GM21723 (cell line): ENCODE data around the gene LTK.

Experiments
- ATAC-seq: cut with Tn5 transposase; IDR thresholded peaks from one replicate; pipeline ENCODE4 v1.9.1; 2021; ENCODE audit warnings: mild to moderate bottlenecking, moderate library complexity; ENCODE audit not compliant: unreplicated experiment

Gene LTK

GRCh38 chr15:41513506-41514227 lies at the start of gene LTK:
Gene LTK (minus strand): TSS chr15:41513827. CDS start chr15:41513709, 118 bp downstream.
- peak; percentile 28 for ATAC-seq

GRCh38 chr15:41562784-41563198 lies 49.2 kb upstream of the LTK start:
- ATAC-seq, result no peak

- ATAC-seq, result no peak
These were observed 48.6 kb upstream of the LTK start for GRCh38 chr15:41562244-41562643.

GRCh38 chr15:41561777-41562145 lies 48.1 kb upstream of the LTK start:
- ATAC-seq, result no peak

GRCh38 chr15:41561104-41561776 lies 47.6 kb upstream of the LTK start:
- ATAC-seq, result no peak

- no peak for ATAC-seq
These were observed 46.9 kb upstream of the LTK start for GRCh38 chr15:41560572-41560874.

- ATAC-seq, result no peak
These were observed 45.7 kb upstream of the LTK start for GRCh38 chr15:41559239-41559782.

- ATAC-seq, result no peak
These were observed 45.0 kb upstream of the LTK start, which contains the start of gene TYRO3 for GRCh38 chr15:41558400-41559238. Gene TYRO3 (plus strand): TSS chr15:41559212. CDS start chr15:41559258, 46 bp downstream.

GRCh38 chr15:41557673-41558399 lies 44.2 kb upstream of the LTK start:
- peak; percentile 65 for ATAC-seq

GRCh38 chr15:41556677-41557076 lies 43.0 kb upstream of the LTK start:
- no peak for ATAC-seq

GRCh38 chr15:41554915-41555314 lies 41.3 kb upstream of the LTK start:
- no peak for ATAC-seq

GRCh38 chr15:41554343-41554742 lies 40.7 kb upstream of the LTK start:
- ATAC-seq, result no peak

- no peak for ATAC-seq
These were observed 40.1 kb upstream of the LTK start for GRCh38 chr15:41553731-41554130.

- no peak for ATAC-seq
These were observed 36.6 kb upstream of the LTK start for GRCh38 chr15:41550066-41550775.

- no peak for ATAC-seq
These were observed 33.5 kb upstream of the LTK start for GRCh38 chr15:41546851-41547786.

GRCh38 chr15:41545218-41545617 lies 31.6 kb upstream of the LTK start:
- no peak for ATAC-seq

GRCh38 chr15:41544650-41545015 lies 31.0 kb upstream of the LTK start:
- ATAC-seq, result no peak

- no peak for ATAC-seq
These were observed 29.9 kb upstream of the LTK start for GRCh38 chr15:41543521-41543870.

GRCh38 chr15:41536866-41537265 lies 23.2 kb upstream of the LTK start:
- ATAC-seq, result no peak
